ENCODE data around the gene TDRD12. TPM values are rescaled to one million over a fixed set of nuclear protein-coding genes. Genes with fewer than 3 reads are reported as not detected.
"Not testable (repeated sequence)": the region's sequence is repeated elsewhere in the genome, so short reads cannot be mapped to it uniquely, and the experiment has no call there.

Gene TDRD12
- polyA plus RNA-seq, 3 donors = 0.05 TPM; not detected in 2

GRCh38 chr19:32831611-32832010, 112.0 kb downstream of the TDRD12 start:
- Histone ChIP-seq H3K4me2 (replicated peaks; ENCODE audit: extremely low read depth, low read length, poor library complexity, severe bottlenecking) (no peak overlapping the region), H3K9me3 (replicated peaks in 1 of 2; ENCODE audit: control insufficient read depth in 1 of 2, insufficient read depth in 1 of 2, low read length in 2 of 2) (no peaks in the 10 kb centered on the region), H3K27ac (ENCODE audit: low read depth in 1 of 2, low read length in 2 of 2) (no peak overlapping the region), H3K36me3 (replicated peaks in 1 of 2; ENCODE audit: control insufficient read depth in 1 of 2, insufficient read depth in 2 of 2, low read length in 2 of 2) (no peaks in the 10 kb centered on the region), H3K79me2 (ENCODE audit: insufficient read depth, low read length) (no peaks in the 10 kb centered on the region), H4K20me1 (ENCODE audit: insufficient read depth, low read length) (no peaks in the 10 kb centered on the region), H3K4me3 (replicated peaks in 1 of 3; ENCODE audit: low read depth in 2 of 3, low read length in 3 of 3) (no peak overlapping the region), H2AFZ (ENCODE audit: insufficient read depth, low read depth, low read length, poor library complexity, severe bottlenecking) (no peak overlapping the region), H3K4me1 (ENCODE audit: control insufficient read depth in 1 of 2, insufficient read depth in 2 of 2, low read length in 2 of 2) (no peaks in the 10 kb centered on the region), H3K27me3 (ENCODE audit: control insufficient read depth in 2 of 2, insufficient read depth in 2 of 2, low read length in 2 of 2) (no peaks in the 10 kb centered on the region), H3K9ac (ENCODE audit: insufficient read depth, low read length, poor library complexity, severe bottlenecking) (no peak overlapping the region)
- WGBS (ENCODE audit: insufficient coverage) = 90% methylated on average over 4 of the region's 5 CpGs
- no peaks in the 10 kb centered on the region for H3K36me3 Mint-ChIP-seq
- intact Hi-C loops (cut with micrococcal nuclease) = no loop called here
- TF ChIP-seq CTCF (IDR thresholded peaks at IDR 0.05) = no peak
- H3K27ac Mint-ChIP-seq = peak overlapping the region in 1 of 7 donors; percentile 66
- no peaks in the 10 kb centered on the region for H3K4me1 Mint-ChIP-seq
- H3K9me3 Mint-ChIP-seq = peaks cover 0 to 8% (median 2%) of the 10 kb centered on the region in 7 donors
- peaks cover 0 to 6% (median 2%) of the 10 kb centered on the region in 3 donors for H3K27me3 Mint-ChIP-seq (ENCODE audit: low read depth in 3 of 3)
- DNase-seq = no peak
- H3K4me3 Mint-ChIP-seq = no peak overlapping the region

- H3K36me3 ChIP-seq (replicated peaks in 1 of 2; ENCODE audit: control insufficient read depth in 1 of 2, insufficient read depth in 2 of 2, low read length in 2 of 2); H3K9ac ChIP-seq (ENCODE audit: insufficient read depth, low read length, poor library complexity, severe bottlenecking); H3K4me2 ChIP-seq (replicated peaks; ENCODE audit: extremely low read depth, low read length, poor library complexity, severe bottlenecking); intact Hi-C loops (cut with micrococcal nuclease); H3K36me3 Mint-ChIP-seq; H3K4me3 Mint-ChIP-seq; H3K4me3 ChIP-seq (replicated peaks in 1 of 3; ENCODE audit: low read depth in 2 of 3, low read length in 3 of 3); DNase-seq; H2AFZ ChIP-seq (ENCODE audit: insufficient read depth, low read depth, low read length, poor library complexity, severe bottlenecking); H3K27me3 ChIP-seq (ENCODE audit: control insufficient read depth in 2 of 2, insufficient read depth in 2 of 2, low read length in 2 of 2); H3K27me3 Mint-ChIP-seq (ENCODE audit: low read depth in 3 of 3); H3K4me1 ChIP-seq (ENCODE audit: control insufficient read depth in 1 of 2, insufficient read depth in 2 of 2, low read length in 2 of 2); H3K9me3 Mint-ChIP-seq; H3K27ac ChIP-seq (ENCODE audit: low read depth in 1 of 2, low read length in 2 of 2); H3K4me1 Mint-ChIP-seq; H3K79me2 ChIP-seq (ENCODE audit: insufficient read depth, low read length); H4K20me1 ChIP-seq (ENCODE audit: insufficient read depth, low read length); H3K9me3 ChIP-seq (replicated peaks in 1 of 2; ENCODE audit: control insufficient read depth in 1 of 2, insufficient read depth in 1 of 2, low read length in 2 of 2): not testable (repeated sequence)
- H3K27ac Mint-ChIP-seq = peak overlapping the region in 1 of 7 donors; percentile 66
- 100% methylated on average over 8 of the region's 12 CpGs for WGBS (ENCODE audit: insufficient coverage)
Observed at GRCh38 chr19:32832094-32832493, 112.5 kb downstream of the TDRD12 start.

GRCh38 chr19:32832825-32833224, 113.3 kb downstream of the TDRD12 start:
- not testable (repeated sequence) for H3K79me2 ChIP-seq (ENCODE audit: insufficient read depth, low read length)

GRCh38 chr19:32833388-32833787, 113.8 kb downstream of the TDRD12 start:
- H3K4me3 ChIP-seq (replicated peaks in 1 of 3; ENCODE audit: low read depth in 2 of 3, low read length in 3 of 3); H2AFZ ChIP-seq (ENCODE audit: insufficient read depth, low read depth, low read length, poor library complexity, severe bottlenecking); H3K9me3 ChIP-seq (replicated peaks in 1 of 2; ENCODE audit: control insufficient read depth in 1 of 2, insufficient read depth in 1 of 2, low read length in 2 of 2); intact Hi-C loops (cut with micrococcal nuclease); H3K27me3 ChIP-seq (ENCODE audit: control insufficient read depth in 2 of 2, insufficient read depth in 2 of 2, low read length in 2 of 2); H3K9ac ChIP-seq (ENCODE audit: insufficient read depth, low read length, poor library complexity, severe bottlenecking); H3K79me2 ChIP-seq (ENCODE audit: insufficient read depth, low read length); H3K27ac Mint-ChIP-seq; H3K4me1 Mint-ChIP-seq; H3K4me2 ChIP-seq (replicated peaks; ENCODE audit: extremely low read depth, low read length, poor library complexity, severe bottlenecking); H3K9me3 Mint-ChIP-seq; H3K36me3 ChIP-seq (replicated peaks in 1 of 2; ENCODE audit: control insufficient read depth in 1 of 2, insufficient read depth in 2 of 2, low read length in 2 of 2); H3K36me3 Mint-ChIP-seq; H3K4me1 ChIP-seq (ENCODE audit: control insufficient read depth in 1 of 2, insufficient read depth in 2 of 2, low read length in 2 of 2); H3K27ac ChIP-seq (ENCODE audit: low read depth in 1 of 2, low read length in 2 of 2); H3K4me3 Mint-ChIP-seq; H4K20me1 ChIP-seq (ENCODE audit: insufficient read depth, low read length); DNase-seq; H3K27me3 Mint-ChIP-seq (ENCODE audit: low read depth in 3 of 3): not testable (repeated sequence)
- 100% methylated on average over 3 of the region's 7 CpGs for WGBS (ENCODE audit: insufficient coverage)

More at GRCh38 chr19:32832825-32833224, 113.3 kb downstream of the TDRD12 start:
- H3K4me3 ChIP-seq (replicated peaks in 1 of 3; ENCODE audit: low read depth in 2 of 3, low read length in 3 of 3); H3K4me3 Mint-ChIP-seq; H4K20me1 ChIP-seq (ENCODE audit: insufficient read depth, low read length); H3K4me1 ChIP-seq (ENCODE audit: control insufficient read depth in 1 of 2, insufficient read depth in 2 of 2, low read length in 2 of 2); H3K27ac ChIP-seq (ENCODE audit: low read depth in 1 of 2, low read length in 2 of 2); H3K27me3 Mint-ChIP-seq (ENCODE audit: low read depth in 3 of 3); H3K9ac ChIP-seq (ENCODE audit: insufficient read depth, low read length, poor library complexity, severe bottlenecking); H3K27me3 ChIP-seq (ENCODE audit: control insufficient read depth in 2 of 2, insufficient read depth in 2 of 2, low read length in 2 of 2); H2AFZ ChIP-seq (ENCODE audit: insufficient read depth, low read depth, low read length, poor library complexity, severe bottlenecking); H3K36me3 Mint-ChIP-seq; H3K4me1 Mint-ChIP-seq; H3K9me3 ChIP-seq (replicated peaks in 1 of 2; ENCODE audit: control insufficient read depth in 1 of 2, insufficient read depth in 1 of 2, low read length in 2 of 2); H3K27ac Mint-ChIP-seq; H3K4me2 ChIP-seq (replicated peaks; ENCODE audit: extremely low read depth, low read length, poor library complexity, severe bottlenecking); H3K9me3 Mint-ChIP-seq; intact Hi-C loops (cut with micrococcal nuclease); H3K36me3 ChIP-seq (replicated peaks in 1 of 2; ENCODE audit: control insufficient read depth in 1 of 2, insufficient read depth in 2 of 2, low read length in 2 of 2); DNase-seq: not testable (repeated sequence)
- 93% methylated on average over 2 of the region's 7 CpGs for WGBS (ENCODE audit: insufficient coverage)
